ENCODE results near the gene HACD4.

Gene HACD4

DNA sequence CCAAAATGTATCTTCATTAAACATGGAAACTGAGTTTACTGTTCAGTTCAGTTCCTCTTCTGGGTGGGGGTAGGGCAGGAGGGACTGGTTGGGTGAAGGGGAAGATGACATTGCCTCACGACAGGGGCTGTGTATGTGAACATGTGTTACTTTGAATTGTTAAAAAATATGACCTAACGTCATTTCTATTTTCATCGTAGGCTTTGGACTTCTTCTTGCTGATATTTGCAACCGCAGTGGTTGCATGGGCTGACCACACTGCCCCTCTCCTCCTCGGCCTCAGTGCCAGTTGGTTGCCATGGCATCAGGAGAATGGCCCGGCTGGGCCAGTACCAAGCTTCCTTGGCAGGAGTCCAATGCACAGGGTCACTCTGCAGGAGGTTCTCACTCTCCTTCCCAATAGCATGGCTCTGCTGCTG, 41.5 kb downstream of the HACD4 start:
- no peak overlapping the region for H2AK5ac ChIP-seq (ENCODE audit: low read length)
- no peak overlapping the region for H2AFZ ChIP-seq (ENCODE audit: insufficient read depth, low read length, poor library complexity)
- no peak overlapping the region for H2BK120ac ChIP-seq (ENCODE audit: insufficient read depth, low read length, poor library complexity)
- H3K36me3 ChIP-seq (ENCODE audit: control insufficient read depth in 1 of 2, insufficient read depth in 2 of 2, low read length in 2 of 2) = peaks cover 6 to 14% of the 10 kb centered on the region in 2 experiments
- no peaks in the 10 kb centered on the region for H3K79me1 ChIP-seq (ENCODE audit: low read length)
- H3K4ac ChIP-seq (ENCODE audit: low read depth, low read length) = no peak overlapping the region
- no peaks in the 10 kb centered on the region for H3K9me3 ChIP-seq (ENCODE audit: insufficient read depth, low read depth, low read length)
- H4K91ac ChIP-seq (ENCODE audit: low read depth, low read length) = no peak overlapping the region
- H3K14ac ChIP-seq (ENCODE audit: low read length) = no peak overlapping the region
- H4K12ac ChIP-seq (ENCODE audit: low read depth, low read length) = no peak overlapping the region
- no peak overlapping the region for H2BK5ac ChIP-seq (ENCODE audit: low read depth, low read length, poor library complexity)
- no peak overlapping the region for H2BK12ac ChIP-seq (ENCODE audit: low read length)
- DNase-seq = no peak
- no peak overlapping the region for H3K27ac ChIP-seq (ENCODE audit: low read depth, low read length)
- H3K27me3 ChIP-seq (ENCODE audit: insufficient read depth, low read length) = no peaks in the 10 kb centered on the region
- H3K4me2 ChIP-seq (ENCODE audit: low read length) = no peak overlapping the region
- no peak overlapping the region for H3K18ac ChIP-seq (ENCODE audit: low read length)
- H3K4me1 ChIP-seq (ENCODE audit: control insufficient read depth in 1 of 2, insufficient read depth in 2 of 2, low read length in 2 of 2) = no peaks in the 10 kb centered on the region
- H4K8ac ChIP-seq (ENCODE audit: low read depth, low read length) = no peak overlapping the region
- WGBS (ENCODE audit: extremely low coverage, insufficient coverage, insufficient read length) = no CpG with 5 or more reads among the region's 6 CpGs
- no peak overlapping the region for H3K23ac ChIP-seq (ENCODE audit: low read length)
- H3K79me2 ChIP-seq (ENCODE audit: control insufficient read depth, insufficient read depth, low read length, poor library complexity) = no peaks in the 10 kb centered on the region
- no peak overlapping the region for H3K4me3 ChIP-seq (ENCODE audit: low read depth, low read length)
- no peak overlapping the region for H3K9ac ChIP-seq (ENCODE audit: low read length)

DNA sequence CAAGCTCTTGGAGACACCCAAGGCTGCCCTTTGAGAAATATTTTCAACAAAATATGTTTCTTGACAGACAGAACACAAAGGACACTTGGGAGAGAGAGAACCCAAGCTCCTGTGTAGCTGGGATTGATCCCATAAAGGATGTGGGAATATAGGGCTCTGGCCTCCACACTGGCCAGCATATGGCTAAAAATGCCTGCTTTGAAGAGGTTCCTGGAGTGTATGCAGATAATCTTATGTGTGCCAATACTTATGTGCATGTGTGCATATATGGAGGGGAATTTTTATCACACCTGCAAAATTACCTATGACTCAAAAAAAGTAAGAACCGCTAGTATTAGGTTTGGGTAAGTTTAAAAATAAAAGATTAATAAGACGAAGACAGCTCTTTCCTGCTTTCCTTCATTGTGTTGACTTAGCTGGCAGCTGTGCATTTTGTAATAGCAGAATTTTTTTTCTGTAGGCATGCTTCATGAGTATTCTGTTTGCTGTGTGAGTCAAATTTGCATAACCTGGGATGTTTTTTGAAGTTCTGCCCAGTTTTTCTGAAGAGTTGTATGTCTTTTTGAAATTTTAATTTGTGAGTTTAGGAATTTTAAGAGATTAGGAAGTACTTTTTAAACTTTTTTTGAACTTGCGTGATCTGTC, 42.6 kb downstream of the HACD4 start:
- H2AFZ ChIP-seq (ENCODE audit: insufficient read depth, low read length, poor library complexity) = no peak overlapping the region
- H4K8ac ChIP-seq (ENCODE audit: low read depth, low read length) = no peak overlapping the region
- no peak overlapping the region for H4K91ac ChIP-seq (ENCODE audit: low read depth, low read length)
- H3K27ac ChIP-seq (ENCODE audit: low read depth, low read length) = no peak overlapping the region
- no peaks in the 10 kb centered on the region for H3K4me1 ChIP-seq (ENCODE audit: control insufficient read depth in 1 of 2, insufficient read depth in 2 of 2, low read length in 2 of 2)
- H3K18ac ChIP-seq (ENCODE audit: low read length) = no peak overlapping the region
- no CpG with 5 or more reads among the region's 3 CpGs for WGBS (ENCODE audit: extremely low coverage, insufficient coverage, insufficient read length)
- no peak overlapping the region for H2BK120ac ChIP-seq (ENCODE audit: insufficient read depth, low read length, poor library complexity)
- H3K79me2 ChIP-seq (ENCODE audit: control insufficient read depth, insufficient read depth, low read length, poor library complexity) = no peaks in the 10 kb centered on the region
- peaks cover 6 to 14% of the 10 kb centered on the region in 2 experiments for H3K36me3 ChIP-seq (ENCODE audit: control insufficient read depth in 1 of 2, insufficient read depth in 2 of 2, low read length in 2 of 2)
- no peak overlapping the region for H3K4me3 ChIP-seq (ENCODE audit: low read depth, low read length)
- no peak overlapping the region for H2BK5ac ChIP-seq (ENCODE audit: low read depth, low read length, poor library complexity)
- H4K12ac ChIP-seq (ENCODE audit: low read depth, low read length) = no peak overlapping the region
- H3K79me1 ChIP-seq (ENCODE audit: low read length) = no peaks in the 10 kb centered on the region
- H3K23ac ChIP-seq (ENCODE audit: low read length) = no peak overlapping the region
- H2AK5ac ChIP-seq (ENCODE audit: low read length) = no peak overlapping the region
- no peaks in the 10 kb centered on the region for H3K9me3 ChIP-seq (ENCODE audit: insufficient read depth, low read depth, low read length)
- H3K9ac ChIP-seq (ENCODE audit: low read length) = no peak overlapping the region
- H3K4ac ChIP-seq (ENCODE audit: low read depth, low read length) = no peak overlapping the region
- H3K4me2 ChIP-seq (ENCODE audit: low read length) = no peak overlapping the region
- peak in 1 of 2 donors; percentile 33 for DNase-seq
- H3K14ac ChIP-seq (ENCODE audit: low read length) = no peak overlapping the region
- H2BK12ac ChIP-seq (ENCODE audit: low read length) = no peak overlapping the region
- no peaks in the 10 kb centered on the region for H3K27me3 ChIP-seq (ENCODE audit: insufficient read depth, low read length)

DNA sequence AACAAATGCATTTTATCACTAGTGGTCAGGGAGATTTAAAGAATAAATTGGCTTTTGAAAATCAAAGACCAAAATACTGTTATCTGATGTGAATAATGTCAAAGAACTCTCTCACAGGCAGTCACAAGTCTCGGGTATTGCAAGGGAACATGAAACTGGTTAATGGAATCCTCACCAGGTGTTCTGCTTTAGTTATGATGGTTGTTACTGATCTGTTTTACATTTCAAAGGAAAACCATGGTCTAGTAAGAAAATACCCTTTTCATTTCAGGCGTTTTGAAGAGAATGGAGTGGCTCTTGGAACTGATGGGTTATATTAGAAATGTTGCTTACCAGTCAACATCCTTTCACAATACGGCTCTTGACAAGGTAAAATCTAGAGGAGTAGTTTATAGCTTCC, 43.4 kb downstream of the HACD4 start:
- peak; percentile 47 to 81 for DNase-seq
- Histone ChIP-seq H3K4me2 (ENCODE audit: low read length) (no peak overlapping the region), H2BK5ac (ENCODE audit: low read depth, low read length, poor library complexity) (no peak overlapping the region)

DNA sequence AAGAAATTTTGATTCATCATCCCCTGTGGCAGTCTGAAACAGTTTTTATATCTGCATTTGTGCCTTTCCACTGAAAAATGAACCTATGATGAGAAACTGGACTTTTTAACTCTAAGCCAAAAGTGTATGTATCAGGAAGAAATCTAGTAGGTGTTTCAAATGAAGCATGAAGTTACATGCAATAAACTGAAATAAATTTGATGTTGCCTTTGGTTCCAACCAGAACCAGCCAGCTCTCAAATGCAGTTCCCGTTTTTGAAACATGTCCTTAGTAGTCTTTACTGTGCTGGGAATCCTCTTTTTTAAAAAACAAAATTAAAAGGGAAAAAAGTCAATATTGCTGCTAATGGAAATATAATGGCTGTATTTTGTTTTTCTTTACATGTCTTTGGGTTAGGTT, 43.9 kb downstream of the HACD4 start:
- Histone ChIP-seq H3K4me2 (ENCODE audit: low read length) (no peak overlapping the region), H3K9ac (ENCODE audit: low read length) (no peak overlapping the region), H3K36me3 (ENCODE audit: control insufficient read depth in 1 of 2, insufficient read depth in 2 of 2, low read length in 2 of 2) (peaks cover 6 to 14% of the 10 kb centered on the region in 2 experiments), H2AFZ (ENCODE audit: insufficient read depth, low read length, poor library complexity) (no peak overlapping the region), H3K79me2 (ENCODE audit: control insufficient read depth, insufficient read depth, low read length, poor library complexity) (no peaks in the 10 kb centered on the region), H3K4me3 (ENCODE audit: low read depth, low read length) (no peak overlapping the region), H3K23ac (ENCODE audit: low read length) (no peak overlapping the region), H2BK12ac (ENCODE audit: low read length) (no peak overlapping the region), H4K8ac (ENCODE audit: low read depth, low read length) (no peak overlapping the region), H4K12ac (ENCODE audit: low read depth, low read length) (no peak overlapping the region), H3K79me1 (ENCODE audit: low read length) (no peaks in the 10 kb centered on the region), H3K4ac (ENCODE audit: low read depth, low read length) (no peak overlapping the region), H3K9me3 (ENCODE audit: insufficient read depth, low read depth, low read length) (no peaks in the 10 kb centered on the region), H2BK120ac (ENCODE audit: insufficient read depth, low read length, poor library complexity) (no peak overlapping the region), H2AK5ac (ENCODE audit: low read length) (no peak overlapping the region), H3K27ac (ENCODE audit: low read depth, low read length) (no peak overlapping the region), H3K27me3 (ENCODE audit: insufficient read depth, low read length) (no peaks in the 10 kb centered on the region), H3K18ac (ENCODE audit: low read length) (no peak overlapping the region), H4K91ac (ENCODE audit: low read depth, low read length) (no peak overlapping the region), H2BK5ac (ENCODE audit: low read depth, low read length, poor library complexity) (no peak overlapping the region), H3K4me1 (ENCODE audit: control insufficient read depth in 1 of 2, insufficient read depth in 2 of 2, low read length in 2 of 2) (no peaks in the 10 kb centered on the region), H3K14ac (ENCODE audit: low read length) (no peak overlapping the region)
- WGBS (ENCODE audit: extremely low coverage, insufficient coverage, insufficient read length) = no CpG with 5 or more reads among the region's 1 CpG
- no peak for DNase-seq

More for the DNA sequence above, 43.4 kb downstream of the HACD4 start:
- Histone ChIP-seq H3K4ac (ENCODE audit: low read depth, low read length) (no peak overlapping the region), H3K23ac (ENCODE audit: low read length) (no peak overlapping the region), H3K27me3 (ENCODE audit: insufficient read depth, low read length) (no peaks in the 10 kb centered on the region), H3K79me2 (ENCODE audit: control insufficient read depth, insufficient read depth, low read length, poor library complexity) (no peaks in the 10 kb centered on the region), H2AK5ac (ENCODE audit: low read length) (no peak overlapping the region), H4K12ac (ENCODE audit: low read depth, low read length) (no peak overlapping the region), H3K18ac (ENCODE audit: low read length) (no peak overlapping the region), H3K4me3 (ENCODE audit: low read depth, low read length) (no peak overlapping the region), H2AFZ (ENCODE audit: insufficient read depth, low read length, poor library complexity) (no peak overlapping the region), H3K9me3 (ENCODE audit: insufficient read depth, low read depth, low read length) (no peaks in the 10 kb centered on the region), H3K9ac (ENCODE audit: low read length) (no peak overlapping the region), H3K14ac (ENCODE audit: low read length) (no peak overlapping the region), H4K8ac (ENCODE audit: low read depth, low read length) (no peak overlapping the region), H2BK12ac (ENCODE audit: low read length) (no peak overlapping the region), H4K91ac (ENCODE audit: low read depth, low read length) (no peak overlapping the region), H2BK120ac (ENCODE audit: insufficient read depth, low read length, poor library complexity) (no peak overlapping the region), H3K36me3 (ENCODE audit: control insufficient read depth in 1 of 2, insufficient read depth in 2 of 2, low read length in 2 of 2) (peaks cover 6 to 14% of the 10 kb centered on the region in 2 experiments), H3K4me1 (ENCODE audit: control insufficient read depth in 1 of 2, insufficient read depth in 2 of 2, low read length in 2 of 2) (no peaks in the 10 kb centered on the region), H3K27ac (ENCODE audit: low read depth, low read length) (no peak overlapping the region), H3K79me1 (ENCODE audit: low read length) (no peaks in the 10 kb centered on the region)
- WGBS (ENCODE audit: extremely low coverage, insufficient coverage, insufficient read length) = no CpG with 5 or more reads among the region's 3 CpGs
